K562 (cell line): ENCODE measurements around the gene FZD10. TPM values are rescaled to one million over a fixed set of nuclear protein-coding genes. Genes with fewer than 3 reads are reported as not detected.
A peak's percentile ranks its signal among the peaks of the same experiment; 100 is the strongest.

Source experiments
- ATAC-seq: fragments of 200-7000 bp; cut with Tn5 transposase; 3 replicates; pipeline ENCODE4 v1.9.1; 2020; ENCODE audit warnings: moderate library complexity
- BruUV-seq: library from RNA; stranded (reverse); fragments of 400-500 nt; replicated peaks from 2 replicates; lab custom pipeline; 2021; lab: Mats Ljungman, UMichigan
- CTCF ChIA-PET: fragments of 300-600 bp; formaldehyde crosslinking; extraction: SDS; loops from one replicate; lab custom pipeline; 2021; ENCODE audit warnings: low intra/inter-chr PET ratio; lab: Yijun Ruan, JAX
- POLR2A ChIA-PET: fragments of 300-600, 350-650 bp; sonication (Branson Sonifier 250); formaldehyde crosslinking; extraction: SDS; loops from one replicate; lab custom pipeline; 2021; ENCODE audit warnings: antibody characterized with exemption, inconsistent platforms; lab: Yijun Ruan, JAX
- DNase-seq, 4 experiments: peaks; one replicate each; pipeline versions ENCODE4 v3.0.0 to v3.0.0-alpha.2; 2011 to 2018; ENCODE audit warnings: low spot score in 3 of 4, mixed read lengths in 3 of 4; ENCODE audit errors: extremely low read depth in 1 of 4
- FAIRE-seq: peaks from 2 replicates; lab custom pipeline; 2011; peaks lifted over from hg19 to GRCh38; lab: Jason Lieb, UNC
- H2AFZ ChIP-seq: 2 replicates; pipeline ENCODE4 v1.6.0; 2011; ENCODE audit warnings: low read depth, low read length, control low read depth, inconsistent platforms
- H3K27ac ChIP-seq: fragments of 200-600 bp; 3 replicates; pipeline ENCODE4 v1.8.0; 2011; ENCODE audit warnings: low read depth, mild to moderate bottlenecking, control low read depth, inconsistent platforms, low read length, moderate library complexity, mixed read lengths; ENCODE audit errors: extremely low read depth
- H3K27me3 ChIP-seq, 2 experiments: fragments of 300-600 bp in 1 of 2; 2 replicates in 1 of 2; 3 replicates in 1 of 2; pipeline versions ENCODE4 v1.6.0 to v1.8.0; 2011; ENCODE audit warnings: inconsistent platforms in 2 of 2, low read length in 2 of 2, mild to moderate bottlenecking in 1 of 2, mixed read lengths in 1 of 2, moderate library complexity in 1 of 2; ENCODE audit not compliant: control insufficient read depth in 2 of 2, insufficient read depth in 2 of 2
- H3K36me3 ChIP-seq: fragments of 300-600 bp; 3 replicates; pipeline ENCODE4 v1.8.0; 2011; ENCODE audit warnings: mild to moderate bottlenecking, low read length, inconsistent platforms; ENCODE audit not compliant: control insufficient read depth, insufficient read depth
- H3K4me1 ChIP-seq, 2 experiments: fragments of 200-600 bp in 1 of 2; replicated peaks in 1 of 2; 2 replicates in 1 of 2; 3 replicates in 1 of 2; pipeline versions ENCODE4 v1.5.1 to v1.8.0; 2011; ENCODE audit warnings: inconsistent platforms in 2 of 2, low read length in 2 of 2, mild to moderate bottlenecking in 1 of 2, mixed read lengths in 1 of 2, moderate library complexity in 1 of 2; ENCODE audit not compliant: control insufficient read depth in 2 of 2, insufficient read depth in 2 of 2
- H3K4me2 ChIP-seq: 2 replicates; pipeline ENCODE4 v1.6.1; 2011; ENCODE audit warnings: low read length, control low read depth, inconsistent platforms, mixed read lengths; ENCODE audit not compliant: insufficient read depth
- H3K4me3 ChIP-seq: fragments of 200-600 bp; sonication (generic), shearing (Covaris generic); 2 replicates; pipeline ENCODE4 v1.5.1; 2016; ENCODE audit warnings: control low read depth, inconsistent platforms
- H3K79me2 ChIP-seq: fragments of 200-600 bp; 3 replicates; pipeline ENCODE4 v1.8.0; 2011; ENCODE audit warnings: low read length, inconsistent platforms; ENCODE audit not compliant: control insufficient read depth, insufficient read depth
- H3K9ac ChIP-seq, 2 experiments: 2 replicates each; pipeline versions ENCODE4 v1.6.0 to v1.6.1; 2011; ENCODE audit warnings: low read depth in 2 of 2, low read length in 2 of 2, control low read depth in 1 of 2, inconsistent platforms in 1 of 2, mild to moderate bottlenecking in 1 of 2, mixed read lengths in 1 of 2; ENCODE audit not compliant: insufficient read depth in 1 of 2
- H3K9me1 ChIP-seq: one replicate; pipeline ENCODE4 v1.6.0; 2011; ENCODE audit warnings: inconsistent platforms, mild to moderate bottlenecking, low read length, moderate library complexity; ENCODE audit not compliant: control insufficient read depth, insufficient read depth
- H3K9me3 ChIP-seq: replicated peaks from 2 replicates; pipeline ENCODE4 v1.5.1; 2011; ENCODE audit warnings: low read depth, low read length, inconsistent platforms; ENCODE audit not compliant: control insufficient read depth, insufficient read depth
- H4K20me1 ChIP-seq: replicated peaks from 2 replicates; pipeline ENCODE4 v1.6.1; 2011; ENCODE audit warnings: low read length, inconsistent platforms, mixed read lengths; ENCODE audit not compliant: control insufficient read depth, insufficient read depth
- EGR1 ChIP-seq: fragments of 450-650 bp; conservative IDR thresholded peaks from 2 replicates; pipeline ENCODE4 v1.6.1; 2017; ENCODE audit warnings: mild to moderate bottlenecking
- ETS1 ChIP-seq: conservative IDR thresholded peaks from 2 replicates; pipeline ENCODE4 v1.6.1; 2011; ENCODE audit warnings: low read depth, mild to moderate bottlenecking, low read length; ENCODE audit not compliant: control insufficient read depth
- NR1H2 ChIP-seq: sonication (generic); formaldehyde crosslinking; IDR thresholded peaks from 2 replicates; pipeline ENCODE4 v1.4.0; 2020; ENCODE audit warnings: mild to moderate bottlenecking, missing genetic modification reagents
- ZC3H11A ChIP-seq: IDR thresholded peaks from 2 replicates; pipeline ENCODE4 v1.6.1; 2012; ENCODE audit warnings: low read depth, low read length, improper control_type of control experiment
- ZNF146 ChIP-seq: IDR thresholded peaks from one replicate; pipeline ENCODE4 v1.6.1; 2018; ENCODE audit warnings: missing compliant biosample characterization; ENCODE audit not compliant: unreplicated experiment
- ZNF354B ChIP-seq: fragments of 250-450 bp; sonication (Bioruptor Pico); IDR thresholded peaks from 2 replicates; pipeline ENCODE4 v1.4.0; 2020
- ZNF431 ChIP-seq: sonication (generic); formaldehyde crosslinking; IDR thresholded peaks from 2 replicates; pipeline ENCODE4 v1.8.0; 2022; ENCODE audit warnings: mild to moderate bottlenecking, missing genetic modification reagents
- WGBS: fragments of 100-300 bp; shearing (Covaris generic); methylation state at CpG from one replicate; pipeline ENCODE4 v1.1.6; 2016; ENCODE audit warnings: low coverage, mixed read lengths; ENCODE audit not compliant: insufficient coverage; ENCODE audit errors: missing lambda C conversion rate; 5-methylcytosine and 5-hydroxymethylcytosine counted together
- in situ Hi-C: fragments of 300-500 bp; cut with MboI; formaldehyde crosslinking; loops from 4 replicates; pipeline ENCODE4 v1.15.0; 2018; ENCODE audit warnings: inconsistent platforms, mixed read lengths
- intact Hi-C: fragments of 100-400 bp; cut with micrococcal nuclease; formaldehyde crosslinking; loops from 2 replicates; pipeline ENCODE4 v1.14.2; 2022
- polyA plus RNA-seq, 8 experiments: library from polyadenylated mRNA; depleted of rRNA in 4 of 8; stranded (reverse) in 5 of 8; unstranded in 3 of 8; fragments of >200 nt; fragmentation: Nextera tagmentation in 2 of 8; fragmentation: Illumina TruSeq in 1 of 8; extraction: Ambion mirVana in 2 of 8; extraction: Trizol in 1 of 8; gene quantifications; 2 replicates each; pipeline versions ENCODE4 v1.2.1 to v1.2.3, GENCODE V29; 2011 to 2014; ENCODE audit warnings: inconsistent platforms in 1 of 8, missing spikeins in 1 of 8
- total RNA-seq, 7 experiments: library from RNA; depleted of rRNA in 6 of 7; stranded (reverse); fragments of >200 nt in 6 of 7; fragmentation: Illumina TruSeq in 2 of 7; extraction: Trizol in 2 of 7; gene quantifications; 2 replicates each; pipeline versions ENCODE4 v1.2.1 to v1.2.3, GENCODE V29; 2011 to 2021; ENCODE audit warnings: low replicate concordance in 1 of 7
- TF ChIP-seq, protein P1 (sequence below): sonication (generic); formaldehyde crosslinking; IDR thresholded peaks from 2 replicates; pipeline ENCODE4 v1.8.0; 2022; ENCODE audit warnings: mild to moderate bottlenecking, missing genetic modification reagents

The FZD10 gene
- total and polyA plus RNA-seq, 9 of the 15 experiments (the other 6 are each of a cell fraction or from before 2014, with no cell fraction given): not detected

DNA sequence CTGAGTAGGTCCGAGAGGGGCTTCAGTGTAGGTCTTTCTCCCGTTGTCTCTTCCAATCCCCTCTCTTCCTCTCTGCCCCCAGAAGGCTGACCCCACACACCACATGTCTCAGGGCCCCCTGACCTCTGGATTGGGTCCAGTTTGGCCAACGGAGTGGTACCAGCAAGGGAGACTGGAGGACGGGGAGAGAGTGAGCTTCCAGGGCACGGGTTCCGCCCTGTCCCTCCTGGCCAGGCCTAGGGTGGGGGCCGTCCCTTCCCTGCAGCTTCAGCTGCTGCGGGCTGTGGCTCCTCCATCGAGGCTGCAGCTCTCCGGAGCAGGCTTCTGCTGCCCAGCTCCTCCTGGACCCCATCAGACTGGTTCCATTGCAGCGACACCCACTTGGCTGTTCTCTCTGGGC, 17.4 kb downstream of the FZD10 start:
- no peaks in the 10 kb centered on the region for H3K9me1 ChIP-seq
- H2AFZ ChIP-seq: no peak overlapping the region
- CTCF ChIA-PET: no interaction called here
- H4K20me1 ChIP-seq: no peaks in the 10 kb centered on the region
- intact Hi-C loops: no loop called here
- H3K36me3 ChIP-seq: no peaks in the 10 kb centered on the region
- no peaks in the 10 kb centered on the region for H3K4me1 ChIP-seq
- peaks cover 0 to 17% of the 10 kb centered on the region in 2 experiments; a peak in 3 of 5 replicates for H3K27me3 ChIP-seq
- BruUV-seq: no TSS peak
- no peak overlapping the region for H3K9ac ChIP-seq
- H3K4me2 ChIP-seq: no peak overlapping the region
- H3K79me2 ChIP-seq: no peaks in the 10 kb centered on the region
- H3K4me3 ChIP-seq: no peak overlapping the region
- in situ Hi-C loops: no loop called here
- ATAC-seq (no peak), FAIRE-seq (no peak)
- 0% methylated on average over 7 of the region's 11 CpGs for WGBS
- POLR2A ChIA-PET: no interaction called here
- TF ChIP-seq, protein P1, sequence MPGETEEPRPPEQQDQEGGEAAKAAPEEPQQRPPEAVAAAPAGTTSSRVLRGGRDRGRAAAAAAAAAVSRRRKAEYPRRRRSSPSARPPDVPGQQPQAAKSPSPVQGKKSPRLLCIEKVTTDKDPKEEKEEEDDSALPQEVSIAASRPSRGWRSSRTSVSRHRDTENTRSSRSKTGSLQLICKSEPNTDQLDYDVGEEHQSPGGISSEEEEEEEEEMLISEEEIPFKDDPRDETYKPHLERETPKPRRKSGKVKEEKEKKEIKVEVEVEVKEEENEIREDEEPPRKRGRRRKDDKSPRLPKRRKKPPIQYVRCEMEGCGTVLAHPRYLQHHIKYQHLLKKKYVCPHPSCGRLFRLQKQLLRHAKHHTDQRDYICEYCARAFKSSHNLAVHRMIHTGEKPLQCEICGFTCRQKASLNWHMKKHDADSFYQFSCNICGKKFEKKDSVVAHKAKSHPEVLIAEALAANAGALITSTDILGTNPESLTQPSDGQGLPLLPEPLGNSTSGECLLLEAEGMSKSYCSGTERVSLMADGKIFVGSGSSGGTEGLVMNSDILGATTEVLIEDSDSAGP: no peak
- TF ChIP-seq ZNF431 (no peak), ZC3H11A (no peak)
- TF ChIP-seq, all 486 proteins: peak for 0
- H3K9me3 ChIP-seq: no peaks in the 10 kb centered on the region
- H3K27ac ChIP-seq: no peak overlapping the region
- DNase-seq: no peak

DNA sequence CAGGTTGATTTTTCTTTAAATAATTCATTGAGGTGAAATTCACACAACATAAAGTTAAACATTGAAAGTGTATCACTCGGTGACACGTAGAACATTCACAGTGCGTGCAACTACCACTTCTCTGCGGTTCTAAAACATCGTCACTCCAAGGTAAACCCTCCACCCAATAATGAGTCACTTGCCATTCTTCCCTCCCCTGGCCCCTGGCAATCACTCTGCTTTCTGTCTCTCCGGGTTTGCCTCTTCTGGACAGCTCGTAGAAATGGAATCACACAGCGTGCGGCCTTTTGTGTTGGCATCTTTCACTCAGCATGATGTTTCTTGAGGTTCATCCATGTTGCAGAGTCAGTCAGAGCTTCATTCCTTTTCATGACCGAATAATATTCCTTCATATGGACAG, 18.9 kb downstream of the FZD10 start:
- BruUV-seq: no TSS peak
- FAIRE-seq (no peak), ATAC-seq (no peak)

More for the DNA sequence above, 18.9 kb downstream of the FZD10 start:
- H3K4me1 ChIP-seq: no peaks in the 10 kb centered on the region
- H3K9me3 ChIP-seq: no peaks in the 10 kb centered on the region
- H3K36me3 ChIP-seq: no peaks in the 10 kb centered on the region
- no peaks in the 10 kb centered on the region for H4K20me1 ChIP-seq
- no peak overlapping the region for H3K9ac ChIP-seq
- peaks cover 4 to 32% of the 10 kb centered on the region in 2 experiments; a peak in 4 of 5 replicates for H3K27me3 ChIP-seq
- H3K27ac ChIP-seq: no peak overlapping the region
- H3K4me3 ChIP-seq: no peak overlapping the region
- ChIA-PET CTCF (no interaction called here), POLR2A (interaction anchor here (0.7 kb wide), 1 partner anchor 92 kb away, joined by 3 read pairs; no protein-coding TSS in a partner anchor)
- DNase-seq: no peak
- H3K9me1 ChIP-seq: no peaks in the 10 kb centered on the region
- intact Hi-C loops: no loop called here
- WGBS: 0% methylated on average over 10 of the region's 10 CpGs
- no peaks in the 10 kb centered on the region for H3K79me2 ChIP-seq
- H3K4me2 ChIP-seq: no peak overlapping the region
- TF ChIP-seq ETS1: no peak
- TF ChIP-seq EGR1: no peak
- no peak for TF ChIP-seq ZNF354B (CRISPR knock-in tag)
- peak; percentile 11 for TF ChIP-seq ZNF146
- TF ChIP-seq NR1H2 (CRISPR knock-in tag): no peak
- H2AFZ ChIP-seq: no peak overlapping the region
- in situ Hi-C loops: no loop called here
